Effector CD4-positive, alpha-beta T cell (primary cell): ENCODE data around the gene ATP5F1C.
"Not testable (repeated sequence)": the region's sequence is repeated elsewhere in the genome, so short reads cannot be mapped to it uniquely, and the experiment has no call there.

ENCODE experiments used
- DNase-seq: peaks from one replicate; pipeline ENCODE4 v3.0.0-alpha.2; 2020

The ATP5F1C gene

DNA sequence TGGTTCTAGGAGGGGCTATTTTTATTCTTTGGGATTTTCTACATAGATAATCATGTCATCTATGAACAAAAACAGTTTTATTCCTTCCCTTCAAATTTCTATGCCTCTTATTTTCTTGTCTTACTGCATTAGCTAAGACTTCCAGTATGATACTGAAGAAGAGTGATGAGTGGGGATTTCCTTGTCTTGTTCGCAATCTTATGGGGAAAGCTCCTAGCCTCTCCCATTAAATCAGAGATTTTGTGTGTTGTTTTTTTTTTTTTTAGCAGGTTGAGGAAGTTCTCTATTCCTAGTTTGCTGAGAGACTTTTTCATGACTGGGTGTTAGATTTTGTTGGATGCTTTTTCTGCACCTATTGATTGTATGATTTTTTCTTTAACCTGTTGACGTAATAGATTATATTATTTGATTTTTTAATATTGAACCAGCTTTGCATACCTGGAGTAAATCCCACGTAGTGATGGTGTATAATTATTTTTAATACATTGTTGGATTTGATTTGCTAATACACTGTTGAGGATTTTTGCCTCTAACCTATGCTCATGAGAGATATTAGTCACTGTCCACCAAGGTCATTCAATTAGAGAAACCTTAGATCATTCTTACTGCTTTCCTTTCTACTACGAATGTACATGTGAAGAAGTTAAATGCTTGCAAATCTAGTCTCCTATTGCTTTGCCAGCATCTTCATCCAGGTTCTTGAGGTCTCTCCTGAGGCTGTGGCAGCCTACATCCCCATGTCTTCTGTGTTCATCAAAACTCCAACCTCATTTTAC lies 6.5 kb downstream of the ATP5F1C start:
- no peak for DNase-seq

- DNase-seq: no peak
Measured at GRCh38 chr10:7795605-7796004, 7.6 kb downstream of the ATP5F1C start.

DNA sequence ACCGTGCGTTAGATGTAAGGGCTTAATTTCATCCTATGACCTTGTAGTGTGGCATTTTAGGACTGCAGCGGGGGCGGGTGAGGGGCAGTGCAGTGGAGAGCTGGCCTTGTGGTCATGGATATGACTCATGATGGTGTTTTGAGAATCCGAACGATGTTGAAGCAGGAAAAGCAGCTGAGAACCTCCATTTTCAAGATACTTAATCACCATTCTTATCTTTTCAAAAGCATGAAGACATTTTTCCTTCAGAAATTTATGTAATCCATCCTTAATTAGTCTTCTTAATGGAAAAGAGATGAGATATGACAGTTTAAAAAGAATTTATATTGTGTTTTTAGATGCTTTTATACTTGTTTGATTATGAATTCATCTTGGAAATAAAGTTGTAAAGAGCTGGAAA lies 9.6 kb downstream of the ATP5F1C start:
- no peak for DNase-seq

DNA sequence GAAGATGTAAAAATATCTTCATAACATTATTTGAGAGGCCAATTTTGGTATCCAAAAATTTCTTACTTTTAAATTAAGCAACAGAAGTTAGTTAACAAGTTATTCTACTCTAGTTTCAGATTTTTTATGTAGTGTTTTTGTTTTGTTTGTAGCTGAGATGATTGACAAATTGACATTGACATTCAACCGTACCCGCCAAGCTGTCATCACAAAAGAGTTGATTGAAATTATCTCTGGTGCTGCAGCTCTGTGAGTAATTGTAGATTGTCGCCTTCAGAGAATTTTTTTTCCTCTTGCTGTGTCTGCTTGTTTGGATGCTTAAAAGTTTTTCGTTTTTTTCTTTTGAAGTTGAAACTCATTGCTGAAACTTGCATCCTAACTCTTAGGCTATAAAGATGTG lies 14.6 kb downstream of the ATP5F1C start:
- DNase-seq: no peak

- no peak for DNase-seq
Measured at GRCh38 chr10:7804216-7804615, 16.2 kb downstream of the ATP5F1C start.

DNA sequence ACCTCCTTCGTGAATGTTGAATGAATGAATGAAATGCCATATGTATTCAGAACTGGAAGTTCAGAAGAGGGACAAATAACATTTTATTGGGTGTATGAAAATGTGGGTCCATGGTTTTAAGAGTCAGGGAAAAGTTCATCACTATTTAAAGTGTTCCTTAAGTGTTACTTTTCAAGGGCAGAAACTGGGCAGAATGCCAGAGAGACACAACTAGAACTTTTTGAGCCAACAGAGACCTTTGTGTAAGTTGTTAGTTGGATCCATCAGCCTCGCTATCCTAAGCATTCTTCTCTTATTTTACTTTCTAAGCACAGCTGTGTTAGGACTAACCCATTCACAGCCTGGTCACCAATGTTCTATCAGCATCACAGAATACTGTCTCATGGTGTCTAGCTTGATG lies 16.8 kb downstream of the ATP5F1C start:
- no peak for DNase-seq

- DNase-seq: no peak
Measured at GRCh38 chr10:7808686-7809267, 20.8 kb downstream of the ATP5F1C start.

DNA sequence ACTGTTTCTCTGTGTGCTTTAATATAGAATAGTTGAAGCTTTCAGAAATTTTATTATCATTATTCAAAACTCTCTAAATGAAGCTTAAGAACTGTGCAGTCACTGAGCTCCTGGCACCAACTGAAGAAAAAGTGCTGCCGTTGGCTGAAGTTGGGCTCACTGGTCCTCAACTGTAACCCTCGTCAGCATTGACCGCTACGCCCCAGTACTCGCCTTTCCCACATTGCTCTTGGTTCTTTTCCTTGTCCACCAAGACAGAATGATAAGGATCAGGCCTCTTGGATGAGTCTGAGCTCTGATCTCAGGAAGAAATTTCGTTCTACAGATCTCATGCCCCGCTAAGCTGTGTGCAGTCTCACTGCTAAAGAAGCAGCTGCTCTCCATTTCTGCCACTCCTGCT lies 22.5 kb downstream of the ATP5F1C start:
- DNase-seq: no peak

- no peak for DNase-seq
Measured at GRCh38 chr10:7811000-7811399, 23.0 kb downstream of the ATP5F1C start.

DNA sequence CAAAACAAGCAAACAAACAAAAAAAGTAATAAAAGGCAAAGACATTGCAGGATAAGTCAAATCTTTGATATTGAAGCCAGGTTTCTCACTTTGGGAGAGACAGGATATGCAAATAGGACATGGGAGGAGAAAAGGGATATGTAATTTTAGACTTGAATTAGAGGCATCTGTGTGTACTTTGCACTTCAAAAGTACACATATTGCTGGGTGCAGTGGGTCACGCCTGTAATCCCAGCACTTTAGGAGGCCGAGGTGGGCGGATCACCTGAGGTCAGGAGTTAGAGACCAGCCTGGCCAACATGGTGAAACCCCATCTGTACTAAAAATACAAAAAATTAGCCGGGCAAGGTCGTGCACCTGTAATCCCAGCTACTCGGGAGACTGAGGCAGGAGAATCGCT lies 23.8 kb downstream of the ATP5F1C start:
- not testable (repeated sequence) for DNase-seq

GRCh38 chr10:7813481-7813880 lies 25.5 kb downstream of the ATP5F1C start:
- DNase-seq: no peak

DNA sequence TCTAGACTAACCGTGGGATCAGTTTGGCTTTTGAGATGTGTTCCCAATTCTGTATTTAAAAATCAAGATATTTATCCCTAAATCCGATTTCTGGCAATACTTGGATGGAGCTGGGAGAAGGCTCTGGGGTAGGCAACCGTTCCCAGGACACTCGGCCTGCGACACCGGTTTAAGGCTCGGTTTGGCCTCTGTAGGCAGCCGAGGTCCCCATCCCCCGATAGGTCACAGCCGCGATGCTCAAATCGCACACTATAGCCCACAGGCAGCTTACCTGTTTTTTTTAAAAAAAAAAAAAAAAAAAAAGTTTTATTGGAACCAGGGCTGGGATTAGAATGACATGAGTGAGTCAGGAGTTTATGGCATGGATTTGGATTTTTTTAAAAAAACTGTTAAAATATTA lies 29.6 kb downstream of the ATP5F1C start:
- no peak for DNase-seq

GRCh38 chr10:7817984-7818294 lies 30.0 kb downstream of the ATP5F1C start:
- no peak for DNase-seq

- DNase-seq: peak; percentile 89
Measured at GRCh38 chr10:7818295-7819120, 30.5 kb downstream of the ATP5F1C start, which contains the start of gene TAF3. TAF3 (plus strand) TSS chr10:7818505; CDS start chr10:7818710, 205 bp downstream.

DNA sequence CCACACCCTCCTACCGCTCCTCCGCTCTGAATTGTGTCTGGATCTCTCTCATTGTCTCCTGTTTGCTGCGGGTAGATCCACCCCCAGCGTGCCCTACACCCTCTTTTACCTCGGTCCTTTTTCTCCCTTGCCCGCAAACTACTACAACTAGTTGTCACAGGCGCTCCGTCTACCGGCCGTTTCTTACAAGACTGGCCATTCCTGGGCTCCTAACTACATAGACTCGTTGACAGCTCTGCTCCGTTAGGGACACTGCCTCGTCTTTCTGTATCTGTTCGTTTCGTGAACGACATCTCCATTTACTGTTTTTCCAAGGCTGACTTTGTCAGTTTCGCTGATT lies 31.1 kb downstream of the ATP5F1C start:
- no peak for DNase-seq

- DNase-seq: no peak
Measured at GRCh38 chr10:7824251-7824650, 36.3 kb downstream of the ATP5F1C start.

- no peak for DNase-seq
Measured at GRCh38 chr10:7826971-7827370, 39.0 kb downstream of the ATP5F1C start.

DNA sequence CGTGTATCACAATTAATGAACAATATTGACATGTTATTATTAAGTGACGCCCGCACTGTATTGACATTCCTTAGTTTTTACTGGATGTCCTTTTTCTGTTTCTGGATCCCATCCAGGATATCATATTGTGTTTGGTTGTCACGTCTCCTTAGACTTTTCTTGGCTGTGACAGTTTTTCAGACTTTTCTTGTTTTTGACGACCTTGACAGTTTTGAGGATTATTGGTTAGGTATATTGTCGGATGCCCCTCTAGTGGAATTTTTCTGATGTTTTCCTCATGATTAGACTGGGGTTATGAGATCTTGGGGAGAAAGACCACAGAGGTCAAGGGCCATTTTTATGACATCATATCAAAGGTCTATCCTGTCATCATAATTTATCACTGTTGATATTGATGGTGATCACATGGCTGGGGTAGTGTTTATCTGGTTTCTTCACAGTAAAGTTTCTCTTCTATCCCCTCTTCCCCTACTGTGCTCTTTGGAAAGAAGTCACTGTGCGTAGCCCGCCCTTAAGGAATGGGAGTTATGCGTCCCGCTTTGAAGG lies 41.4 kb downstream of the ATP5F1C start:
- no peak for DNase-seq

- no peak for DNase-seq
Measured at GRCh38 chr10:7832060-7832459, 44.1 kb downstream of the ATP5F1C start.

DNA sequence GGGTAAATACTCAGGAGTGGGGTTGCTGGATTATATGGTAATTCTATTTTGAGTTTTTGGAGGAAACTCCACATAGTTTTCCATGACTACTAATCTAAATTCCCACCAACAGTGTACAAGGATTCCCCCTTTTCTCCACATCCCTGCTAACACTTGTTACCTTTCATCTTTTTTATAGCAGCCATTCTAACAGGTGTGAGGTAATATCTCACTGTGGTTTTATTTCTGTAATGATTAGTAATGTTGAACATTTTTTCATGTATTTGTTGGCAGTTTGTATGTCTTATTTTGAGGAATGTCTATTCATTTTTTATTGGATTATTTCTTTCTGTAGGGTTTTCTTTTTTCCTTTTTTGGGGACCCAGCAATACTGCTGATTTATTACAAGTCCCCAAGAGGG lies 45.2 kb downstream of the ATP5F1C start:
- DNase-seq: no peak

DNA sequence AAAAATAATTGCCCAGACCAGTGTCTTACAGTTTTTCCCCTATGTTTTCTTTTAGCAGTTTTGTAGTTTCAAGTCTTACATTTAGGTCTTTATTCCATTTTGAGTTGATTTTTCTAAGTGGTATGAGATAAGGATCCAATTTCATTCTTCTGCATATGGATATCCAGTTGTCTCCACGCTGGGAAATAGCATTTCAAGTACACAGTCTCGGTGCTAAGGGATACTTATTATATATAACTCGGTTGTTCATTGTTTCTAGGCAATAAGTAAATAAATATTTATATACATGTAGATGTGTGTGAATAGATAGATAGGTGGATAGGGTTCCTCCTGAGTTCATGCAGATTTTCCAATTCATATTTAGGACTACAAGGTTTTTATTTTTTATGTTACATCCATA lies 46.3 kb downstream of the ATP5F1C start:
- no peak for DNase-seq

GRCh38 chr10:7836571-7836970 lies 48.6 kb downstream of the ATP5F1C start:
- DNase-seq: no peak

DNA sequence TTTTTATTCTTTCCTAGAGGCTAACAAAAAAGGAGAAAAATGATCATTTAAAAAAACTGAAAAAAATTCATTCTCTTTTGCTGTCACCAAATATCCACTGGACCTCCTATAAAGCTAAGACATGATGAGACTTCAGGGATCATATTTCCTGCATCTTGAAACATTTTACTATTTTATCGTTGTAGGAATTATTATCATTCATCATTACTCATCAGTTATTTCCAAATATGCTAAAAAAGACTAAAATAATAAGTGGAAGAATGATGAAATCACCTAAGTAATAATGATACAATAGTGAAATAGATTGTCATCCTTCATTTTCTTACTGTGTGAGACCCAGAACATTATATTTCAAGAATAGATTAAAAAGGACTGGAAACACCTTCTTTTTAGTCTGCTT lies 58.6 kb downstream of the ATP5F1C start:
- no peak for DNase-seq
